Measurements from ENCODE around the gene DKK2.

- no peak for TF ChIP-seq POLR2A (IDR thresholded peaks at IDR 0.05)
- TF ChIP-seq CTCF (IDR thresholded peaks at IDR 0.05) = no peak
- no peak for TF ChIP-seq POLR2AphosphoS5 (IDR thresholded peaks at IDR 0.05)
These were observed 142.7 kb downstream of the DKK2 start for GRCh38 chr4:106893395-106893881.

Measured in prostate gland (tissue), 2 donors.